GM18873 (cell line): Measurements from ENCODE around the gene TBCK.

Source experiments
- ATAC-seq: cut with Tn5 transposase; IDR thresholded peaks from one replicate; pipeline ENCODE4 v1.9.1; 2021; ENCODE audit warnings: mild to moderate bottlenecking, moderate library complexity, moderate number of reproducible peaks; ENCODE audit not compliant: unreplicated experiment, low FRiP score

Gene TBCK

GRCh38 chr4:106291678-106292077, 24.3 kb downstream of the TBCK start:
- no peak for ATAC-seq

DNA sequence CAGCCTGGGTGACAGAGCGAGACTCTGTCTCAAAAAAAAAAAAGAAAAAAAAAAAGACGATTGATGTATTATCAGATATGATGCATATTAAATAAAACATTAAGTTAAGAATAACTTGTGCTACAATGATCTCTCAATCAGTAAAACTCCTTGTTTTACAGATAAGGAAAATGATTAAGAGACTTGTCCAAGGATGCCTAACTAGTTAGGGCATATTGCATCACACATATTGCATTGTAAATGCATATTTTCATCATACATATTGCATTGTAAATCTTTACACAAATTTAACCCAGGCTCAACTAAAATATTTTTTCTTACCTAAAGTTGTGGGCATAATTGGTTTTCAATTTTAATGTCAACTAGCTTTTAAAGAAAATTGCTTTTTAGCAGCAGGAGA, 26.3 kb downstream of the TBCK start:
- no peak for ATAC-seq

DNA sequence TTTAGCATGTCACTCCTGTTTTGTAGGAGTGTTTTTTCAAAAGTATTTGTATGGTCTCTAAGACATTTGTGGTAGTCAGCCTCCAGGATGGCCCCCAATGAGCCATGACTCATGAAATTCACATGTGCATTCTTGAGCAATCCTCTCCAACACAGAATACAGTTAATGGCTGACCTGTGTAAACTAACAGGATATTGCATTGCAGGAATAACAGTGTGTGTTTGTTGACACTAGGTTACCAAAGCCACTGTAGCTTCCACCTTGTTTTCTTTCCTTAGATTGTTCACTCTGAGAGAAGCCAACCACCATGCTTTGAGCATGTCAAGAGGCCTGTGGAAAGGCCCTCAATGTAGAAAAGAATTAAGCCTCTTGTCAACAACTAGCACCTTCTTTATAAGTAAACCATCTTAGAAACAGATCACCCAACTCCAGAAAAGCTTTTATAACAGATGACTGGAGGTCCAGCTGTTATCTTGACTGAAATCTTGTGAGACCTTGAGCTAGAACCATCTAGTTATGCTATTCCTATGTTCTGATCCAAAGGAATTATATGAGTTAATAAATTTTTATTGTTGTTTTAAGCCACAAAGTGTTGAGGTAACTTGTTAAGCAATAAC, 28.5 kb downstream of the TBCK start:
- no peak for ATAC-seq

- ATAC-seq: no peak
Measured at GRCh38 chr4:106286611-106287010, 29.4 kb downstream of the TBCK start.

- no peak for ATAC-seq
Measured at GRCh38 chr4:106284227-106284626, 31.8 kb downstream of the TBCK start.

DNA sequence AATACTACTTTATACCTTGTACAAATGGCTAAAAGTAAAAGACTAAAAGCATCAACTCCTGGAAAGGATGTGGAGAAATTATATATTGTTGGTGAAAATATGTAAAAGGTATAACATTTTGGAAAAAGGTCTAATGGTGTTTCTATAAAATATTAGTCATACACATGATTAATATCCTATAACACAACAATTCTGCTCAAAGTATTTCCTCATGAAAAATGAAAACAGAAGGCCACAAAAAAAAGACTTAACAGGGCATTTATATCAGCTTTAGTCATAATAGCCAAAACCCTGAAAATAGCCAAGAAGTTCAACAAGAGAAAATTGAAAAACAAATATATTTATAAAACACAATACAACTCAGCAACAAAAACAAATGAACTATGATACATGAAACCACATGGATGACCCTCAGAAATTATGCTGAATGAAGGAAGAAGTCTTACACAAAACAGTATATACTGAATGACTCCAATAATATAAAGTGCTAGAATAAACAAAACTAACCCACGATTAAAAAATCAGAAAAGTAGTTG, 38.8 kb downstream of the TBCK start:
- no peak for ATAC-seq

DNA sequence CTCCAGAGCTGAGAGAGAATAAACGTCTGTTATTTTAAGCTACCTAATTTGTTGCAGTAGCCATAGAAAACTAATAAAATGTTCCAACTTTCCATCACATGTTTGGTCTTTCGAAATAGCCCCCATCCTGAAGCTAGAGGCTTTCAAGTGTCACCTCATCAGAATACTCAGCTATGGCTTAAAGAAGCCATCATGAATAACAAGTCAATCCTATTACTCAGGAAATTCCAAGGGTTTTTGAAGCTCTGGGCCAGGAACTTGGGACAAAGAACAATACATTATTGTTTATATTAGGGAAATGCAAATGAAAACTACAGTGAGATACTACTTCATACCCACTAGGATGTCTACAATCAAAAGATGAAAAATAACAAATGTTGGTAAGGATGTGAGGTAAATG, 42.2 kb downstream of the TBCK start:
- ATAC-seq: no peak

DNA sequence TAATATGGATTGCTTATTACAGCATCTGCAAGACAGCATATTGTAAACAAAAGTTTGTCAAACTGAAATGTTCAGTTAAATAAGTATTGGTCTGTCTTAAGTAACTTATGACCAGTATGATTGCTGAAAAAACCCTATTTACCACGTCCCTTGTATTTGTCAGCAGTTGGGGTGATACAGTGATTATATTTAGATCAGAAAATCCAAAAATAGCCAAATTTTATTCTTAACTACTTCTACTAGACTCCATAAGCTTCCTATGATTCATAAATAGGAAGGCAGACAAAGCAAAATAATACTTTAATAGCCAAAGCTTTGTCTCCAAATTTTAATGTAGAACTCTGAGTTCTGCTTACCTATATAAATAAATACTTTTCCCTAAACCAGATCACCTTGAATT, 45.3 kb downstream of the TBCK start:
- ATAC-seq: no peak

DNA sequence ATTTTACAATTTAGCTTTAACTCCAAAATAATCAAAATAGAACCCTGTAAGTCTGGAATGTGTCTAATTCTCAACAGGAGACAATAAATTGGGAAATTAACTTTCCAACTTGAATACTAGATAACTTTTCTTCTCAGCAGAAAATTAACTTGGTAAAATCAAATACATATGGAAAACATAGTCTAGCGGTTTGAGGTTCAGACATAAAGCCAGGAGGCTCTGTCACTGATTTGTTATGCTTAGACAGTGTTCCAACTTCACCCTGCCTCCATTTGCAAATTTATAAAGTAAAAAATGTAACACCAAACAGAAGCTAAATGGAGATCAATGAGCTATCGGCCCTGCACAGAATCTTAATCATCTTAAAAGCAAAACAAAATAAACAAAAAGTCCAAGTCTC, 46.3 kb downstream of the TBCK start:
- no peak for ATAC-seq

GRCh38 chr4:106268786-106269185, 47.2 kb downstream of the TBCK start:
- ATAC-seq: no peak

GRCh38 chr4:106266201-106266600, 49.8 kb downstream of the TBCK start:
- ATAC-seq: no peak

DNA sequence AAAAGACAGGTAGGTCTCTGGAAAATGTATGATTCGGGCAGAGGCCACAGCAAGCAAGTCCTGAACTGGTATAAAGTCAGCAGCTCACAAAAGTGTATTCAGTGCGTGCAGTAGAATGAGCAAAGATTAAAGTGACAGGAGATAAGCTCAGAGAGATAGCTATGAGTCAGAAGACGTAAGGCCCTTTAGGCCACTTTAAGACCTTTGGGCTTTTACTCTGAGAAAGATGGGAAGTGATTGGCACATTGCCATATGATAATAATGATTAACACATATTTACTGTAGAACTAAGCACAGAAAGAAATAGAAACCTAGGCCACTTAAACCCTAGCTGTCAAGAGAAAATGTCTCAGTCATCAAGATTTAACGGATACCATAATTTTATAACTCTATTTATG, 51.7 kb downstream of the TBCK start:
- no peak for ATAC-seq

- no peak for ATAC-seq
Measured at GRCh38 chr4:106263594-106264330, 52.2 kb downstream of the TBCK start.

DNA sequence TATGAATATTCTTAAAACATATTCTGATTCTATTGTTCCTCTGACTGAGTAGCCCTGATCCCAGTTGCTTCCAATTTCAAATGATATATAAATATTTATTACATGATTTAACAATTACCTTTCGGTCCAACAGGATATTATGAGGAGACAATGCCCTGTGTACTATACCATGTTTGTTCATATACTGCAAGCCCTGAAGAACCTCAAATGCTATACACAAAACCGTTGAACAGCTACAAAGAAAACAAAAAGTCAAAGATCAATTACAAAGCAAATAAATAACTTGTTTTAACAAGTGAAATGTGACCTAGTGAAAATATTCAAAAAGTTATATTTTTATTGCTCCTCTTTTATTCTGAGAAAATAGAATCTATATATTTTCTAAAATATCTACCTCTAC, 54.0 kb downstream of the TBCK start:
- no peak for ATAC-seq

DNA sequence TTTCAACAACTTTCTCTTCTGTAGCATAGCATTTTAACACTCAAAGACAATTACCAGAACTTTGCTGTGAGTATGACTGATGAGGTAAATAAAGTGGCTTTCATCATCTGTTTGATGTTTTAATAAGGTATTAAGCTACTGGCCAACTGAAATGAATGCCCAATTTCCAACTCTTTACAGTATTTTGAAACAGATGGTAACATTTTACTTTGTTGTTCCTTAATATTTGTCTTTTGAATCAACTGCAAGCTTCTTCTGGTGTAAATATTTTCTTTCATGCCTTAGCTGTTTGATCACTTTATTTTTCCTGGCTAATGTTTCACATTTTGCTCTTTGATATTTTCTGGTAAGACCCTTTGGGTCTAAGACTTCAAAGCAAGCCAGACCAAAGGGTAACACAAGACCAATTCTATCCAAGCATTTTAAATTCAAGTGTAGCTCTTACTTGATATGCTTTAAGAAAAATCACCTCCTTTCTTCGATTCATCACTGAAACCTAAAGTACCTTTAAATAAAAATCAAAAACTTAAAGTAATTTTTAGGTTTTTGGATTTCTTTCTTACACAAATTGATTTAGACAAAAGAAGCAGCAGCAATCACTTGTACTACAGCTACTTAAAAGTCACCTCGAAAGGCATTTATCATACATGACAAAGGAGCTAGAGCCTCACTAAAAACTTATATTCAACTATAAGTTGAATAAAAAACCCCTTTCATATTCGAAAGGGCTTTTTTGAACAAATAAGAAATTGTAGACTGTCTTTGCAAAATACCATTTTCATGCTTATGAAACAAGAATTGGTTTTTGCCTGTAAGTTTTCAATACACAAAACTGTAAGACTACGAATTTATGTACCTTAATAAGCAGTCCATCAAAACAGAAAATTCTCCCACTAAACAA, 57.6 kb downstream of the TBCK start:
- ATAC-seq: no peak

DNA sequence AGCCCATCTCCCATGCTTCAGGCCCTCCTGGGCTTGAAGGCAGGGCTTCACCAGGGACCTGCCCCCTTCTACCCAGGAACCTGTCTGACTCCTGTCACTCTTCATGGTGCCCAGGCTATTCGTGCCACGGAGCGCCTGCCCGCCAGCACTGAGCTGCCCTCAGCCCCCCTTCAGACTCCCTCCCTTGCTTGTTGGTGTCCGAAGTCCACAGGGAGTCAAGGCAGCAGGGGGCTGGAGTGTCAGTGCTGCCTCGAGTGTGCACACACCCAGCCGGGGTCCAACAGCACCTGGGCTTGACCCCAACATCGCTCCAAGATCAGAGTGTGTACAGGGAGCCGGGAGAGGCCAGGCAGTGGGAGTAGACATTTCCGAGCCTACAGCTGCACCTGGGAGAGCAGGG, 59.8 kb downstream of the TBCK start:
- ATAC-seq: no peak

DNA sequence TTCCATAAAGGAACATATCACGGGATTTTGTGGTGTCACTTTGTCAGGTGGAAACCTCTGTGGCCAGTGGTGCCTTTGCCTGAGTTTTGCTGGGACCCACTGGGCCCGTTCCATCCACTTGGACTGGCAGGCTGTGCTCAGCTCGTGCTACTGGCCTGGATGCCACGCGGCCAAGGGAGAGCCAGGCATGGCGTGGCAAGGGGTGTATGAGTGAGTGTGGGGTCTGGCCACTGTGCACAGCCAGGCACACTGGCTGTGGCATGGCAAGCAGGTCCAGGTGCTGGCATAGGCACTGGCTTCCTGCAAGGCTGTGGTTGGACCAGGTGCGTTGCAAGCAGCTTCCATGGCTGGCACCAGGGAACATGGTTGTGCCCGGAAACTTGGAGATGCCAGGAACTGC, 60.8 kb downstream of the TBCK start:
- no peak for ATAC-seq

GRCh38 chr4:106253364-106254129, 62.5 kb downstream of the TBCK start:
- no peak for ATAC-seq

DNA sequence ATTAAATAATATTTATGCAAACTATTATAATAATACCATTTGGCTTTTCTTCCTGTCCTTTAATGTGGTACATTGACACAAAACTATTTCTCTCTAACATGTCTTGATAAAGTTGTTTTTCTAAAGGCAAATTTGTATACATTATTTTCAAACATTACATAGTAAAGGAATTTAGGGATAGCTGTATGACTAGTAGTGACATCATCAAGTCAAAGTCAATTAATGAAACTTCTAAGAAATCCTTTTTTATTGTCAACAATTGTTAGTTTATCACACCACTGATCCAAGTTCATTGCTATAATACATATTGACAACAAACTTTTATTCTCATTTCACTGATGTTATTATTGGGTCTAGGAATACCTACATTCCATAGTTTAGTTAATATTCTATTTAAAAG, 68.4 kb downstream of the TBCK start:
- no peak for ATAC-seq

DNA sequence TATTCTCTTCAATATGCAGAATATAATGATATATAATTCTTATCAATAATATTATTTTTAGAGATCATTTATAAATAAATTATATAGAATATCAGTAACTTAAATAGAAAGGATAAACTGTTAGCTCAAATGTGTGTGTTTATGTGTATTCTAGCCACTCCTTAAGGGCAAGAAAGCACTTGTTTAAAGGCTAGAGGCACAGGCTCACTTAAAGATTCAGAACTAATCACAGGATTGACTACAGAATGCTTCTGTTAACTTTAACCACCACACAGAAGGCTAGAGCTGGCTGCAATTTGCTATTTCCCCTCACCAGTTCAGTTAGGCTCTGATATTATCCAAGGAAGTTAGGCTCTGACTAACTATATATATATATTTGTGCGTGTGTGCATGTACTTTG, 69.6 kb downstream of the TBCK start:
- no peak for ATAC-seq
